ENCODE measurements around the gene LUC7L. TPM values are rescaled to one million over a fixed set of nuclear protein-coding genes. Genes with fewer than 3 reads are reported as not detected.
"Not testable (repeated sequence)": the region's sequence is repeated elsewhere in the genome, so short reads cannot be mapped to it uniquely, and the experiment has no call there.

The LUC7L gene
- total RNA-seq, 1 donor from 2014 or later, result 83.0 TPM

DNA sequence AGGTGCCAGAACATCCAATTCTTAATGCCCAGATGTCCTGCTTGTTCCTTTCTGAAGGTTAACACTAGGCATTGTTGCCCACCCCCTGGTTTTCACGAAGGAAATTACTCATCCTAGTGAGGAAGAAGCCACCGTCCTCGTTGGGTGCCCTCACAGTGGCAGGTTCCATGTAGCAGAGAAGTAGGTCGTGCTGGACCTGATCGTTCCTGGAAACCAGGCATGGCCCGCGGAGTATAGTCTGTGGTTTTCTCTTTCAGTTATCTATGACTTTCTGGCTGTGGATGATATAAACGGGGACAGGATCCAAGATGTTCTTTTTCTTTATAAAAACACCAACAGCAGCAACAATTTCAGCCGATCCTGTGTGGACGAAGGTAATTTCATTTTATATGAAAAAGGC lies 30.0 kb upstream of the LUC7L start:
- Mint-ChIP-seq H3K4me3 (no peak overlapping the region), H3K36me3 (ENCODE audit: low read depth) (no peaks in the 10 kb centered on the region), H3K4me1 (ENCODE audit: low read depth) (peaks cover 11% of the 10 kb centered on the region), H3K9me3 (no peaks in the 10 kb centered on the region), H3K27me3 (ENCODE audit: insufficient read depth) (peaks cover 2% of the 10 kb centered on the region), H3K27ac (no peak overlapping the region)
- intact Hi-C loops (cut with micrococcal nuclease), result no loop called here
- DNase-seq (ENCODE audit: low spot score), result no peak

- H3K27ac Mint-ChIP-seq; H3K27me3 Mint-ChIP-seq (ENCODE audit: insufficient read depth); H3K9me3 Mint-ChIP-seq; H3K4me3 Mint-ChIP-seq; DNase-seq (ENCODE audit: low spot score); H3K36me3 Mint-ChIP-seq (ENCODE audit: low read depth); intact Hi-C loops (cut with micrococcal nuclease): not testable (repeated sequence)
- peaks cover 20% of the 10 kb centered on the region for H3K4me1 Mint-ChIP-seq (ENCODE audit: low read depth)
Measured at GRCh38 chr16:258091-258490, 28.8 kb upstream of the LUC7L start.

GRCh38 chr16:255183-255582 lies 25.9 kb upstream of the LUC7L start:
- Mint-ChIP-seq H3K4me3 (no peak overlapping the region), H3K27me3 (ENCODE audit: insufficient read depth) (peaks cover 7% of the 10 kb centered on the region), H3K9me3 (no peaks in the 10 kb centered on the region), H3K4me1 (ENCODE audit: low read depth) (peaks cover 28% of the 10 kb centered on the region), H3K27ac (no peak overlapping the region), H3K36me3 (ENCODE audit: low read depth) (peaks cover 4% of the 10 kb centered on the region)
- intact Hi-C loops (cut with micrococcal nuclease), result no loop called here
- DNase-seq (ENCODE audit: low spot score), result no peak

DNA sequence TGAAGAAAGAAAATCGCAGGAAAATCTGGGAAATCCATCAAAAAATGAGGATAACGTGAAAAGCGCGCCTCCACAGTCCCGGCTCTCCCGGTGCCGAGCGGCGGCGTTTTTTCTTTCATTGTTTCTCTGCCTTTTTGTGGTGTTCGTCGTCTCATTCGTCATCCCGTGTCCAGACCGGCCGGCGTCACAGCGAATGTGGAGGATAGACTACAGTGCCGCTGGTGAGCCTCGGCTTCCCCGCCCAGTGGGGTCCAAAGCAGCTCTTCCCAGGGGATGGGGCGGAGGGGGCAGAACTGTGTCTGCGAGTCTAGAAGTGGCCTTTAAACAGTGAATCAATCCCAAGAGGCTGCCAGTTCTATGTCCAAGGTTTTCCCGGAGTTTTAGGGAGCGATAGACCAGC lies 25.2 kb upstream of the LUC7L start:
- H3K27me3 Mint-ChIP-seq (ENCODE audit: insufficient read depth), result peaks cover 7% of the 10 kb centered on the region

DNA sequence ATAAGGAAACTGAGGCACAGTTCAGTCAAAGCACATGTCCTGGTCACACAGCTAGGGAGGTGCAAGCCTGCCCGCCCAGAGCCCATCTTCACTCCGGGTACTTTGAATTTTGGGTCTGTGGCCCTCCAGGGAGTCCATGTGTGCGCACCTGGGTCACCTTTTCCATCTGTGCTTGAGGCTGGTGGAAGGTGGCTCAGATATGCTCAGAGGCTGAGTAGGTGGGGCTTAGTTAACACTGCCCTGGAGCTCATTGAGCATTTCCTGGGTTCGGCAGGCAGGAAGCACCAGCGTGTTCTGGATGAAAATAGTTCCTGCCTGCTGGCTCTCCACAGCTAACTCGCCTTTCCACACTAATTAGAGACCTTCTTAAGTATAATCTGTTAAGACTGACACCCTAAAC lies 24.6 kb upstream of the LUC7L start:
- Mint-ChIP-seq H3K4me1 (ENCODE audit: low read depth) (peaks cover 23% of the 10 kb centered on the region), H3K9me3 (no peaks in the 10 kb centered on the region), H3K27ac (no peak overlapping the region), H3K36me3 (ENCODE audit: low read depth) (peaks cover 4% of the 10 kb centered on the region), H3K27me3 (ENCODE audit: insufficient read depth) (peaks cover 7% of the 10 kb centered on the region), H3K4me3 (peak overlapping the region; percentile 19)
- DNase-seq (ENCODE audit: low spot score), result no peak
- intact Hi-C loops (cut with micrococcal nuclease), result no loop called here

More for the DNA sequence above, 25.2 kb upstream of the LUC7L start:
- DNase-seq (ENCODE audit: low spot score), result no peak
- Mint-ChIP-seq H3K4me3 (no peak overlapping the region), H3K36me3 (ENCODE audit: low read depth) (peaks cover 4% of the 10 kb centered on the region), H3K9me3 (no peaks in the 10 kb centered on the region), H3K27ac (no peak overlapping the region), H3K4me1 (ENCODE audit: low read depth) (peaks cover 28% of the 10 kb centered on the region)
- intact Hi-C loops (cut with micrococcal nuclease), result no loop called here

- H3K4me3 Mint-ChIP-seq, result peak overlapping the region; percentile 84
Measured at GRCh38 chr16:252366-253337, 23.4 kb upstream of the LUC7L start.

DNA sequence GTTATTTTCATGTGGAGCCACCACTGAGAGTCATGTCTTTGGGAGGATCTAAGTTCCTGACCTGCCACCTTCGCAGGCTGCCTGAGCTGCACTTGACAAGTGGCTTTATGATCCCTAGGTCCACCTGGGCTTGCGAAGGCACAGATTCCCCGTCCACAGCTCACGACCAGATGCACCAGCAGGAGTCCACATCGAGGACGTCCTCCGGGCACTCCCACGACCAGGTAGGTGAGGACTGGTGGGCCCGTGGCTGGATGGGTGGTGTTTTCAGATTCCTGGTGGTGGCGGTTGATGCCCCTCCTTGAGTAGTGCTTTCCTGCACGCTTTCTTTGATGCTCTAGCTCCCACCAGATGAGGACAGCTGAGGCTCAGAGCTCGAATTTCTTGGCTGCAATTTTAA lies 20.2 kb upstream of the LUC7L start:
- Mint-ChIP-seq H3K4me1 (ENCODE audit: low read depth) (peaks cover 17% of the 10 kb centered on the region), H3K27ac (no peak overlapping the region), H3K9me3 (no peaks in the 10 kb centered on the region), H3K27me3 (ENCODE audit: insufficient read depth) (peaks cover 5% of the 10 kb centered on the region), H3K36me3 (ENCODE audit: low read depth) (peaks cover 4% of the 10 kb centered on the region), H3K4me3 (no peak overlapping the region)
- no peak for DNase-seq (ENCODE audit: low spot score)
- intact Hi-C loops (cut with micrococcal nuclease), result no loop called here

More at GRCh38 chr16:252366-253337, 23.4 kb upstream of the LUC7L start:
- intact Hi-C loops (cut with micrococcal nuclease), result loop anchor here (1.0 kb wide), 1 partner anchor 17 kb away; no protein-coding TSS in a partner anchor
- Mint-ChIP-seq H3K27ac (peak overlapping the region; percentile 93), H3K27me3 (ENCODE audit: insufficient read depth) (peaks cover 7% of the 10 kb centered on the region), H3K4me1 (ENCODE audit: low read depth) (peaks cover 23% of the 10 kb centered on the region), H3K36me3 (ENCODE audit: low read depth) (peaks cover 4% of the 10 kb centered on the region), H3K9me3 (no peaks in the 10 kb centered on the region)
- DNase-seq (ENCODE audit: low spot score), result peak; percentile 16

DNA sequence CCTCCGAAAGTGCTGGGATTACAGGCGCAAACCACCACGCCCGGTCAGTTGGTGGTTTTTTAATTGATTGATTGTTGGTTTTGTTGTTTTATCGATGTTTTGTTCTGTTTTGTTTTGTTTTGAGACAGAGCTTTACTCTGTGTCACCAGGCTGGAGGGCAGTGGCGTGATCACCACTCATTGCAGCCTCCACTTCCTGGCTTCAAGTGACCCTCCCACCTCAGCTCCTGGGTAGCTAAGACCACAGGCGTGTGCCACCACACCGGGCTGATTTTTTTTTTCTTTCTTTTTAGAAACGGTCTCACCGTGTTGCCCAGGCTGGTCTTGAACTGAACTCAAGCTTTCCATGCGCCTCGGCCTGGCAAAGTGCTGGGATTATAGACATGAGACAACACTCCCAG lies 17.8 kb upstream of the LUC7L start:
- no peak overlapping the region for H3K4me3 Mint-ChIP-seq
- H3K4me1 Mint-ChIP-seq (ENCODE audit: low read depth), result no peaks in the 10 kb centered on the region
- no peaks in the 10 kb centered on the region for H3K9me3 Mint-ChIP-seq
- H3K27me3 Mint-ChIP-seq (ENCODE audit: insufficient read depth), result peaks cover 2% of the 10 kb centered on the region
- peaks cover 2% of the 10 kb centered on the region for H3K36me3 Mint-ChIP-seq (ENCODE audit: low read depth)
- intact Hi-C loops (cut with micrococcal nuclease), result no loop called here
- no peak for DNase-seq (ENCODE audit: low spot score)
- no peak overlapping the region for H3K27ac Mint-ChIP-seq

- Mint-ChIP-seq H3K27ac (no peak overlapping the region), H3K4me1 (ENCODE audit: low read depth) (peaks cover under 1% of the 10 kb centered on the region), H3K36me3 (ENCODE audit: low read depth) (no peaks in the 10 kb centered on the region), H3K9me3 (no peaks in the 10 kb centered on the region), H3K4me3 (no peak overlapping the region), H3K27me3 (ENCODE audit: insufficient read depth) (peaks cover 4% of the 10 kb centered on the region)
- DNase-seq (ENCODE audit: low spot score), result no peak
- intact Hi-C loops (cut with micrococcal nuclease), result no loop called here
Measured at GRCh38 chr16:245105-245504, 15.9 kb upstream of the LUC7L start.

DNA sequence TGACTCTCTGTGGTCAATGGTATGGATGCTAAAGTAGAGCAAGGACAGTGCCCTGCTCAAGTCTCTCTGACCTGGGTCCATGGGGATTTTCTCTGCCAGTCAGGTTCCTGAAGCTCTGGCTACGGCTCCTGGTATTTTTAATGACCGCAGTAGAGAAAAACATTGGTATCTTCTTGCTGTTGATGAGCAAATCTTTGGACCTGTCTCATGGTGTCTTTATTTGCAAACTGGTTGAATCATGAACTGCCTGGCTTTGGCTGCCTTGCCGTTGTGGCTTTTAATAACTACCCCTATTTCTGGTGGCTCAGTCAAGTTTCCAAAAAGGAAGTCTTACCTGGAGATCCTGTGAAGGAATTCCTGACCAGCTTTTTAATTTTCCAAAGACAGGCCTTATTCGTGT lies 14.1 kb upstream of the LUC7L start:
- peaks cover 5% of the 10 kb centered on the region for H3K27me3 Mint-ChIP-seq (ENCODE audit: insufficient read depth)

GRCh38 chr16:242281-242680 lies 13.0 kb upstream of the LUC7L start:
- intact Hi-C loops (cut with micrococcal nuclease), result no loop called here
- no peaks in the 10 kb centered on the region for H3K36me3 Mint-ChIP-seq (ENCODE audit: low read depth)
- peaks cover 9% of the 10 kb centered on the region for H3K27me3 Mint-ChIP-seq (ENCODE audit: insufficient read depth)

More for the DNA sequence above, 14.1 kb upstream of the LUC7L start:
- no peaks in the 10 kb centered on the region for H3K36me3 Mint-ChIP-seq (ENCODE audit: low read depth)
- H3K9me3 Mint-ChIP-seq, result no peaks in the 10 kb centered on the region
- peaks cover 6% of the 10 kb centered on the region for H3K4me1 Mint-ChIP-seq (ENCODE audit: low read depth)
- intact Hi-C loops (cut with micrococcal nuclease), result no loop called here
- H3K4me3 Mint-ChIP-seq, result no peak overlapping the region
- no peak for DNase-seq (ENCODE audit: low spot score)
- no peak overlapping the region for H3K27ac Mint-ChIP-seq

GRCh38 chr16:240559-240958 lies 11.3 kb upstream of the LUC7L start:
- Mint-ChIP-seq H3K9me3 (no peaks in the 10 kb centered on the region), H3K27me3 (ENCODE audit: insufficient read depth) (peaks cover 11% of the 10 kb centered on the region), H3K27ac (no peak overlapping the region), H3K36me3 (ENCODE audit: low read depth) (no peaks in the 10 kb centered on the region), H3K4me3 (no peak overlapping the region), H3K4me1 (ENCODE audit: low read depth) (peaks cover 7% of the 10 kb centered on the region)
- intact Hi-C loops (cut with micrococcal nuclease), result no loop called here
- no peak for DNase-seq (ENCODE audit: low spot score)

More at GRCh38 chr16:242281-242680, 13.0 kb upstream of the LUC7L start:
- H3K9me3 Mint-ChIP-seq, result no peaks in the 10 kb centered on the region
- no peak overlapping the region for H3K27ac Mint-ChIP-seq
- no peak overlapping the region for H3K4me3 Mint-ChIP-seq
- peaks cover 6% of the 10 kb centered on the region for H3K4me1 Mint-ChIP-seq (ENCODE audit: low read depth)
- DNase-seq (ENCODE audit: low spot score), result no peak

- intact Hi-C loops (cut with micrococcal nuclease), result no loop called here
Measured at GRCh38 chr16:239948-240277, 10.7 kb upstream of the LUC7L start.

More at GRCh38 chr16:239948-240277, 10.7 kb upstream of the LUC7L start:
- Mint-ChIP-seq H3K4me1 (ENCODE audit: low read depth) (peaks cover 14% of the 10 kb centered on the region), H3K9me3 (no peaks in the 10 kb centered on the region), H3K4me3 (no peak overlapping the region), H3K27me3 (ENCODE audit: insufficient read depth) (peaks cover 11% of the 10 kb centered on the region), H3K36me3 (ENCODE audit: low read depth) (no peaks in the 10 kb centered on the region), H3K27ac (no peak overlapping the region)
- DNase-seq (ENCODE audit: low spot score), result no peak
